Endothelial cell of umbilical vein (primary cell): ENCODE measurements around the gene PITPNM1.

Source experiments
- CTCF ChIP-seq, 2 donors: IDR thresholded peaks; 1 replicate in 1 of 2; 2 replicates in 1 of 2; pipeline ENCODE4 v1.5.1; 2011; ENCODE audit warnings: low read length in 2 of 2, mild to moderate bottlenecking in 2 of 2, moderate library complexity in 2 of 2, control low read depth in 1 of 2, inconsistent platforms in 1 of 2, low read depth in 1 of 2; ENCODE audit not compliant: insufficient read depth in 1 of 2; ENCODE audit errors: extremely low read depth in 1 of 2
- EZH2 ChIP-seq: IDR thresholded peaks from 2 replicates; pipeline ENCODE4 v1.6.1; 2012; ENCODE audit warnings: borderline replicate concordance, low read depth, mild to moderate bottlenecking, moderate library complexity, low read length, inconsistent platforms; ENCODE audit not compliant: severe bottlenecking
- JUN ChIP-seq: IDR thresholded peaks from 2 replicates; pipeline ENCODE4 v1.6.1; 2011; ENCODE audit warnings: borderline replicate concordance, low read depth; ENCODE audit not compliant: insufficient read length, insufficient read depth
- POLR2AphosphoS5 ChIP-seq: IDR thresholded peaks from 2 replicates; pipeline ENCODE4 v1.6.1; 2012; ENCODE audit warnings: low read depth, mild to moderate bottlenecking, control low read depth, low read length, moderate library complexity; ENCODE audit not compliant: insufficient read depth

- no peak for TF ChIP-seq POLR2AphosphoS5
- TF ChIP-seq CTCF (IDR thresholded peaks at IDR 0.05; ENCODE audit: extremely low read depth in 1 of 2, insufficient read depth in 1 of 2, low read depth in 1 of 2, low read length in 2 of 2) = no peak
- no peak for TF ChIP-seq JUN
- TF ChIP-seq EZH2 = no peak
These were observed 11.6 kb upstream of the PITPNM1 start for GRCh38 chr11:67516806-67517205.
